Mesodermal cell (in vitro differentiated cells): ENCODE data around the gene NCBP1.
"Not testable (repeated sequence)": the region's sequence is repeated elsewhere in the genome, so short reads cannot be mapped to it uniquely, and the experiment has no call there.

Source experiments
- H3K27ac ChIP-seq: 2 replicates; pipeline ENCODE4 v1.7.0; 2013; ENCODE audit warnings: mild to moderate bottlenecking, low read depth, low read length, moderate library complexity; ENCODE audit not compliant: severe bottlenecking
- H3K36me3 ChIP-seq: 2 replicates; pipeline ENCODE4 v1.7.1; 2013; ENCODE audit warnings: mild to moderate bottlenecking, low read length, moderate library complexity; ENCODE audit not compliant: control insufficient read depth, insufficient read depth
- H3K4me1 ChIP-seq: one replicate; pipeline ENCODE4 v1.7.1; 2013; ENCODE audit warnings: mild to moderate bottlenecking, low read length; ENCODE audit not compliant: insufficient read depth, control insufficient read depth, poor library complexity, severe bottlenecking
- H3K4me3 ChIP-seq: 2 replicates; pipeline ENCODE4 v1.7.0; 2013; ENCODE audit warnings: low read length, control low read depth, mild to moderate bottlenecking; ENCODE audit not compliant: insufficient read depth, poor library complexity, severe bottlenecking; ENCODE audit errors: extremely low read depth
- H3K9me3 ChIP-seq: 2 replicates; pipeline ENCODE4 v1.7.1; 2013; ENCODE audit warnings: mild to moderate bottlenecking, low read length, moderate library complexity; ENCODE audit not compliant: control insufficient read depth
- whole genome bisulfite sequencing, 2 experiments: methylation state at CpG; one replicate each; pipeline ENCODE4 v1.1.5; 2013; ENCODE audit warnings: missing lambda C conversion rate in 2 of 2; ENCODE audit not compliant: insufficient coverage in 2 of 2; 5-methylcytosine and 5-hydroxymethylcytosine counted together

NCBP1 gene

DNA sequence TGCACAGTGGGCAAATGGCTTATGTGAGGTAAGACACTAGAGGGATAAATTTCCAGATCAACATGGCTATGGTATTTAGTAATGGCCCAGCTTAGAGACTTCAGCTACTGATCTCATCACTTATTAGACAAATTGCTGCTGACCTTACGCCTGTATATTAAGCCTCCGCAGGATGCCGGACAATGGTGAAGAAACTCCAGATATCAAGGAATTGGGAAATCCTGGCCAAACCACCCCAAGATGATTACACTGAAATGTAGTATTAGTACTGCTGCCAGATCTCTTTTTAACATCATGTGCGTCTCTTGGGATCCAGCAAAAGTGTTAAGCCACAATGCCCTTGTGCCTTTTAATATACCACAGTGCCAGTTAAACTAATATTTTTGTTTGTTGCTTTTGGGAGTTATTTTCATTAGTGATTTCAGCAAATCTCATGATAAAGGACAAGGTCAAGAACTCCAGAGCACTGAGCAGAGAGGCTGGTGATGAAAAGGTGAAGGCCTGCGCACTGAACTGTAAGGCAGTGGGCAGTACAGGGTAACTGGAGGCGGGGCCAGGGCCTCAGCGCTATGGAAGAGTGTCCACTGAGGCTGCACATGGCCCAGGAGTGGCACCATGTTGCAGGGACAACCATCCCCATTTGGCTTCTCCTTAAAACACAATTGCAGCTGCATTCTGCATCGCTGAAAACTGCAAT, 32.9 kb upstream of the NCBP1 start:
- WGBS, 2 experiments: 93 to 100% methylated on average over 2 to 7 of the region's 8 CpGs
- H3K4me1 ChIP-seq: no peaks in the 10 kb centered on the region
- peaks cover 54% of the 10 kb centered on the region for H3K36me3 ChIP-seq
- no peak overlapping the region for H3K27ac ChIP-seq
- no peaks in the 10 kb centered on the region for H3K9me3 ChIP-seq
- no peak overlapping the region for H3K4me3 ChIP-seq

- Histone ChIP-seq H3K4me1 (no peaks in the 10 kb centered on the region), H3K9me3 (no peaks in the 10 kb centered on the region), H3K4me3 (no peak overlapping the region), H3K27ac (no peak overlapping the region), H3K36me3 (peaks cover 60% of the 10 kb centered on the region)
- 94 to 98% methylated on average over 6 to 7 of the region's 7 CpGs for WGBS, 2 experiments
Measured at GRCh38 chr9:97601228-97601898, 32.3 kb upstream of the NCBP1 start.

- 90 to 98% methylated on average over 5 to 7 of the region's 10 CpGs for WGBS, 2 experiments
Measured at GRCh38 chr9:97602430-97602829, 31.2 kb upstream of the NCBP1 start.

DNA sequence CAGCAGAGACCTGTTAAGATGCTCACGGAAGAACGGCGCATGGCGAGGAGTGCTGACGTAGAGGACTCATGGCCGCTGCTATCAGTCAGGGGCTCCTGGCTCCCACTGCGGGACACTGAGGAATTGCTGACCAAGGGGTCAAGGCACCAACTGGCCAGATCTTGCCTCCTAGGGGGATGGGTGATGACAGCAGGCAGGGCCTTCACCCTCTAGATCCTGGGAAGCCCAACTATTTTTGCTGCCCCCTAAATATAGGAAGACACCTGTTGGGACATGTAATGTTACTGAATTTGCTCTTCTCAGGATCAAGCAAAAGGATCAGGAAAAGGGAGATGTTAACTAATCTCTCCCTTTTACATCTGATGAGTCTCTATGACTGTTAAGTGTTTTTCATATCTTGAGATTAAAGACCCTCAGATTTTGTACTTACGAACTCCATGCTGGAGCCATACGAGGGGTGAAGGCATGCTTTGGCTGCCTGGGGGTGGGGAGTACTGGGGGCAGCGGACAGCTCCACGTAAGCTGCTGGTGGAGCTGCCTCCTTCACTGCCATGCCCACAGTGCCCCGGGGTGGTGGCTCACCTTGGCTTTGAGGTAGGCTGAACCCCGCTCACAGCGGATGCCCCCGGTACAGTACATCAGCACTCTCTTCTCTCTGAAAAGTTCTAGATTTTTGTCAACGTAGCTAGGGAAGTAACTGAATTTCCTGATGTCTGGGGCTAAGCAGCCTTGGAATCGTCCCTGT, 28.5 kb upstream of the NCBP1 start:
- H3K4me1 ChIP-seq: no peaks in the 10 kb centered on the region
- H3K36me3 ChIP-seq: peaks cover 82% of the 10 kb centered on the region
- H3K4me3 ChIP-seq: no peak overlapping the region
- no peaks in the 10 kb centered on the region for H3K9me3 ChIP-seq
- 96 to 99% methylated on average over 15 to 17 of the region's 17 CpGs for WGBS, 2 experiments
- no peak overlapping the region for H3K27ac ChIP-seq

More at GRCh38 chr9:97602430-97602829, 31.2 kb upstream of the NCBP1 start:
- no peaks in the 10 kb centered on the region for H3K4me1 ChIP-seq
- no peak overlapping the region for H3K4me3 ChIP-seq
- H3K9me3 ChIP-seq: no peaks in the 10 kb centered on the region
- peaks cover 70% of the 10 kb centered on the region for H3K36me3 ChIP-seq
- no peak overlapping the region for H3K27ac ChIP-seq

- no peaks in the 10 kb centered on the region for H3K9me3 ChIP-seq
- H3K4me1 ChIP-seq: no peaks in the 10 kb centered on the region
- H3K4me3 ChIP-seq: no peak overlapping the region
- peaks cover 72% of the 10 kb centered on the region for H3K36me3 ChIP-seq
- H3K27ac ChIP-seq: no peak overlapping the region
Measured at GRCh38 chr9:97615439-97616072, 18.1 kb upstream of the NCBP1 start.

- no peaks in the 10 kb centered on the region for H3K4me1 ChIP-seq
- peaks cover 73% of the 10 kb centered on the region for H3K36me3 ChIP-seq
- H3K27ac ChIP-seq: no peak overlapping the region
- no peaks in the 10 kb centered on the region for H3K9me3 ChIP-seq
- WGBS, 2 experiments: 75 to 100% methylated on average over 1 of the region's 1 CpG
- no peak overlapping the region for H3K4me3 ChIP-seq
Measured at GRCh38 chr9:97617939-97618416, 15.6 kb upstream of the NCBP1 start.

DNA sequence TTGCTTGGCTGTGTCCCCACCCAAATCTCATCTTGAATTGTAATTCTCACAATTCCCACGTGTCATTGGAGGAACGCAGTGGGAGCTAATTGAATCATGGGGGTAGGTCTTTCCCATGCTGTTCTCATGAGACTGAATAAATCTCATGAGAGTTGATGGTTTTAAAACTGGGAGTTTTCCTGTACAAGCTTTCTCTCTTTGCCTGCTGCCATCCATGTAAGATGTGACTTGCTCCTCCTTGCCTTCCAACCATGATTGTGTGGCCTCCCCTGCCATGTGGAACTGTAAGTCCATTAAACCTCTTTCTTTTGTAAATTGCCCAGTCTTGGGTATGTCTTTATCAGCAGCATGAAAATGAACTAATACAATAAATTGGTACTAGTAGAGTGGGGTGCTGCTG, 13.6 kb upstream of the NCBP1 start:
- not testable (repeated sequence) for H3K4me3 ChIP-seq, H3K27ac ChIP-seq, H3K9me3 ChIP-seq, H3K4me1 ChIP-seq
- 80% methylated on average over 1 of the region's 2 CpGs; no CpG with 5 or more reads in 1 of the 2 experiments for WGBS, 2 experiments
- H3K36me3 ChIP-seq: peaks cover 73% of the 10 kb centered on the region

DNA sequence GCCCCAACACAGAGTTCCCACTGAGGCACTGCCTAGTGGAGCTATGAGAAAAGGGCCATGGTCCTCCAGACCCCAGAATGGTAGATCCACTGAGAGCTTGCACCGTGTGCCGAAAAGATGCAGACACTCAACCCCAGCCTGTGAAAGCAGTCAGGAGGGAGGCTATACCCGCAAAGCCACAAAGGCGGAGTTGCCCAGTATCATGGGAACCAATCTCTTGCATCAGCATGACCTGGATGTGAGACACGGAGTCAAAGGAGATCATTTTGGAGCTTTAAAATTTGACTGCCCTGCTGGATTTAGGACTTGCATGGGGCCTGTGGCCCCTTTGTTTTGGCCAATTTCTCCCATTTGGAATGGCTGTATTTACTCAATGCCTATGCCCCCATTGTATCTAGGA, 11.1 kb upstream of the NCBP1 start:
- not testable (repeated sequence) for H3K9me3 ChIP-seq, H3K27ac ChIP-seq, H3K4me3 ChIP-seq, H3K4me1 ChIP-seq
- H3K36me3 ChIP-seq: peaks cover 80% of the 10 kb centered on the region
- 91 to 95% methylated on average over 5 of the region's 5 CpGs for WGBS, 2 experiments

- H3K9me3 ChIP-seq: no peaks in the 10 kb centered on the region
- WGBS, 2 experiments: no CpG with 5 or more reads among the region's 1 CpG
- no peak overlapping the region for H3K27ac ChIP-seq
- H3K36me3 ChIP-seq: peaks cover 76% of the 10 kb centered on the region
- no peaks in the 10 kb centered on the region for H3K4me1 ChIP-seq
- H3K4me3 ChIP-seq: no peak overlapping the region
Measured at GRCh38 chr9:97623946-97624345, 9.7 kb upstream of the NCBP1 start.

- H3K4me1 ChIP-seq: no peaks in the 10 kb centered on the region
- H3K36me3 ChIP-seq: peaks cover 62% of the 10 kb centered on the region
- no peak overlapping the region for H3K27ac ChIP-seq
- 96 to 100% methylated on average over 2 of the region's 3 CpGs for whole genome bisulfite sequencing, 2 experiments
- H3K9me3 ChIP-seq: no peaks in the 10 kb centered on the region
- no peak overlapping the region for H3K4me3 ChIP-seq
Measured at GRCh38 chr9:97625620-97626019, 8.0 kb upstream of the NCBP1 start.
